ENCODE results near the gene ZNF79.
"Not testable (repeated sequence)": the region's sequence is repeated elsewhere in the genome, so short reads cannot be mapped to it uniquely, and the experiment has no call there.

The ZNF79 gene

DNA sequence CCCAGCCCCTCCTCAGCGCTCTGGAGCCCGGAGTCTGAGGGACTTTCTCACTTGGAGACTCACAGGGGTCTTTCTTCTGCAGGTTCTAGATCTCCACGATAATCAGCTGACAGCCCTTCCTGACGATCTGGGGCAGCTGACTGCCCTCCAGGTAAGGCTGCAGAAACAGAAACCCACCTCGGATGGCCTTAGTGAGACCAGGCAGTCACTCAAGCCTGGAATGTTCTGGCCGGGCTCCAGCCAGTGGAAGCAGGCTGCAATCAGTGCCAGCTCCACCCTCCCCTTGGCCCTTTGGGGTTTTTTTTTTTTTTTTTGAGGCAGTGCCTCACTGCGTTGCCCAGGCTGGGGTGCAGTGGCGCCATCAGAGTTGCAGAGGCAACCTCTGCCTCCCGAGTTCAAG is 34.7 kb downstream of the ZNF79 start:
- DNase-seq: no peak

DNA sequence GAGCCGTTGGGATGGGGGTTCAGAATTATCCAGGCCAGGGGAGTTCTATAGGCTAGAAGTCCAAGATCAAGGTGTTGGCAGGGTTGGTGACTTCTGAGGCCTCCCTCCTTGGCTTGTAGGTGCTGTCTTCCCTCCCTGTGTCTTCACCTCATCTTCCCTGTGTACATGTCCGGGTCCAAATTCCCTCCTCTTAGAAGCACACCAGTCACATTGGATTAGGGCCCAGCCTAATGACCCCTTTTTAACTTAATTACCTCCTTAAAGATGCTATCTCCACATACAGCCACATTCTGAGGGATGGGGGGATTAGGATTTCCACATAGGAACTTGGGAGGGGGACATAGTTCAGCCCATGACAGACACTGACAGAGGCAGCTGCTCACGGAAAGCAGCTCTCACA is 39.2 kb downstream of the ZNF79 start:
- DNase-seq: no peak

DNA sequence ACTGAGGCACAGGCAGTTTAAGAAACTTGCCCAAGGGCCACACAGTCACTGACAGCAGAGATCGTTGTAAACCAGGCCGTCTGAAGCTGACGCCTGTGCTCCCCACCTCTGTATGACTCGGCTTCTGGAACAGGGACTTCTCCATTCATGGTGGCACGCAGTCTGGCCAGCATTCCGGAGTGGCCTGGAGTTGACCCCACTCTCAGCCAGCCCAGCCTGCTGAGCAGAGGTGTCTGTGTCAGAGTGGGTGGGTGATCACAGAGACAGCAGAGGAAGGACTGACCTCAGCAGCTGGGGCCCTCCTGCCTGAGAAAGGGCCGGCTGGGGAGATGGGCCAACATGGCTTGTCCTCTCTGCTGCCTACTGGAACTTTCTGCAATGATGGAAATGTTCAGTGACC is 39.7 kb downstream of the ZNF79 start:
- DNase-seq: no peak

DNA sequence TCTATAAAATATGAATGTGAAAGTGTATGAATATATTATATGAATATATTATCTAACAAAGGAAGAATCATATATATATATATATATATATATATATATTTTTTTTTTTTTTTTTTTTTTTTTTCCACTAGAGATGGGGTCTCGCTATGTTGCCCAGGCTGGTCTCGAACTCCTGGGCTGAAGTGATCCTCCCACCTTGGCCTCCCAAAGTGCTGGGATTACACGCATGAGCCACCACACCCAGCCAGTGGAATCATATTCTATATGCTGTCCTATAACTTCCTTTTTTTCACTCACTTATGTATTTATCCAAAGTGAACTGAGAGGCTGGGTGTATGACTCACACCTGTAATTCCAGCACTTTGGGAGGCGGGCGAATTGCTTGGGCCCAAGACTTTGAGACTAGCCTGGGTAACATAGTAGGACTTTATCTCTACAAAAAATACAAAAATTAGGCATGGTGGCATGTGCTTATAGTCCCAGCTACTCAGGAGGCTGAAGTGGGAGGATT is 42.3 kb downstream of the ZNF79 start:
- DNase-seq: not testable (repeated sequence)

DNA sequence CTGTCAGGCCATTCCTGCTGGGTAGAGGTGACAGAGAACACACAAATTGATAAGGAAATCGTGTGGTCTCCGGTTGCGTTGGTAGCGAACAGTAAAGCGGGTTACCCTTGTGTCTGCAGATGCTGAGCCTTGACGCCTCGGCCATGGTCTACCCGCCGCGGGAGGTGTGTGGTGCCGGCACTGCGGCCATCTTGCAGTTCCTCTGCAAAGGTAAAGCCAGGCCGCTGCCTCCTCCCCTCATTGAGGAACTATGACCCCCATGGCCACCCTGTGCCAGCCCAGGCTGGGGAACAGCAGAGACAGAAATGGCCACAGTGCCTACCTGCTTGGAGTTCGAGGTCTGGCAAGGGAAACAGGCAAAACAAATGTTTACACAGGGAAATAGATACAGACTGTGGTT is 43.4 kb downstream of the ZNF79 start:
- no peak for DNase-seq

DNA sequence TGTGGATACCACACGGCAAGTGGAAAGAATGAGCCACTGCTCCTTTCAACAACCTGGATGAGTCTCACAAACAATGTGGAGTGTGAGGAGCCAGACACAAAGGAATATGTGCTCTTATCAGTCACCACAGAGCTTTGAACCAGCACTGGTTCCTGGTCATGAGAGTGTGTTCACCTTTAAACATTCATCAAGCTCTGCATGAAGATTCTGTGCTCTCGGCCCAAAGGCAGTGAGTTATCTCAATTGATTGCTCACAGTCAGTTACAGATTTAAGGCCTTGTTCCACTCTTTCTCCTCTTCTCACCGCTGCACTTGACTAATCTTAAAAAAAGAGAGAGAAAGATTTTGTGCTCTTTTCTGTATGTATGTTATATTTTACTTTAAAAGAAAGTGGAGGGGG is 46.5 kb downstream of the ZNF79 start:
- DNase-seq: no peak

DNA sequence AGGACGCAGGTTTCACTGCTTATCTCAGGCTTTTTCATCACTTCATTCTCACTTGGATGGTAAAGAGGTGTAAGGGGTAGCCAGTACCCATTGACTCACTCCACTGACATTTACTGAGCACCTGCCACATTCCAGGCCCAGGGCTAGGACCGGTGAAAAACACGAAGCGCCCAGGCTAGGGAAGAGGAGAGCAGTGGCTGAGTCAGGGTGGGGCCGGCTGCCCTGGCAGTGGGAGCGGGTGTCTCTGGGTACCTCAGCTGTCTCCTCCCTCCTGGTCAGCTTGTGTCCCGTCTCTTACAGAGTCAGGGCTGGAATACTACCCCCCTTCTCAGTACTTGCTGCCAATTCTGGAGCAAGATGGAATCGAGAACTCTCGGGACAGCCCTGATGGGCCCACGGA is 49.3 kb downstream of the ZNF79 start:
- no peak for DNase-seq

DNA sequence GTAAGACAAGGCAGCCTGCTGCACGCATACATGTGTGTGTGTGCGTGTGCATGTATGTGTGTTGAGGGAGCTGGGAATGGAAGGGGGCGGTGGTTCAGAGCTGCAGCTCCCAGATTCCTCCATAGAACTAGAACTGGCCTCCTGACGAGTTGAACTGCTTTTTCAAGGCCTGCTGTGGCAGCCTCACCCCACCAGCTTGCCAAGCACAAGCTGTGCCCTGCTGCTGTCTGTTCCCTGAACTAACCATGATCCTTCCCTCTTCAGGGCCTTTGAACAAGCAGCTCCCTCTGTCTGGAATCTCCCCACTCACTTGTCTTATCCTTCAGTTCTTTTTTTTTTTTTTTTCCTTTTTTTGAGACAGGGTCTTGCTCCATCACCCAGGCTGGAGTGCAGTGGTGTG is 49.8 kb downstream of the ZNF79 start:
- no peak for DNase-seq

DNA sequence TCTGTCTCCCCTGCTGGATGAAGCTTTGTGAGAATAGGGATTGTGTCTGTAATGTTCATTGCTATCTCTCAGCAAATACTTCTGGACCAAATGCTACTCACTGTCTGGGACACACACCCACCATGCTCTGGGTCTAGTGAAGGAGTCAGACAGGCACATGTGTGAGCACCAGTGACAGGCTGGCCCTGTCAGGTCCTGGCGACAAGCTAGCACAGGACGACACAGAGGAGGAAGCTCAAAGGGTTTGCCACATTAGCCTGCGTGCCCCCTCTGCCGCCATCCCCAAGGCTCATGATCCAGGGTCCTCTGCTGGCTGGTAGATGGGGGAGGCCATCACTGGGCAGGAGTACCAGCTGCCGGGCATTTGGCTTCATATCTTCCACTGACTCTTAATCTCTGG is 50.4 kb downstream of the ZNF79 start:
- DNase-seq: no peak

DNA sequence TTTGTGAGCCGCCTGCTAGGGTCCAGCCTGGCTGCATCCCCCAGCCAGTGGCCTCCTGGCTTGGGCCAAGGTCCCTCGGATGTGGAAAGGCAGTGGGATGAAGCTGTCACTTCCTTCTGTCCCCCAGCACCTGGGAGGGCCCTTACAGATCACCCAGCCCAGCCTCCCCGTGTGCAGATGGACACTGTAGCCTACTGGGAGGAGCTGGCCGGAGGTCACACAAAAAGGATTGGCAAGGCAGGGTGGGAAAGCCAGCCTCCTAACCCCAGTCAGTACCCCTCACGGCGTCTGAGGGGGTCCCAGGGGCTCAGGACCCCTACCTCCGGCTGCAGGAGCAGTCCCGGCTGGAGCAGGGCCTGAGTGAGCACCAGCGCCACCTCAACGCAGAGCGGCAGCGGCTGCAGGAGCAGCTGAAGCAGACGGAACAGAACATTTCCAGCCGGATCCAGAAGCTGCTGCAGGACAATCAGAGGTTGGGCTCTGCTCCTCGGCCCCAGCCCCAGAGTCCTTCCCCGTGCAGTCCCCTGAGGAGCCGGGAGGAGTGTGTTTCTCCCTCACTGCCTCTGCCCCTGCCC is 55.4 kb downstream of the ZNF79 start:
- DNase-seq: no peak

DNA sequence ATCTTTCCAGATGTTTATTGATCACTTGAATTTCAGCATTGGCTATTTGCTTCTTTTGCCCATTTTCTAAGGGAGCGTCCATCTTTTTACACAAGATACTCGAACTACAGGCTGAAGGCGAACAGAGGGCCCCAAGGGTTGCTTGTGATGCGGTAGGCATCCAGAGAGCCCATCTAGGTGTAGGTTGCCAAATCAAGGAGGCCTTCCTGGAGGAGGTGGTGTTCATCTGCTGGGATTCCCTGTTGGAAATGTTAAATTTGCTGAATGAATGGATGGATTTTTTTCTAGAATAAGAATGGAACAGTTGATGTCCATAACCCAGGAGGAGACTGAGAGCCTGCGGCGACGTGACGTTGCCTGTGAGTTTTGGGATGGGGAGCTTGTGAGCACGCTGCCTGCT is 58.5 kb downstream of the ZNF79 start:
- DNase-seq: no peak

DNA sequence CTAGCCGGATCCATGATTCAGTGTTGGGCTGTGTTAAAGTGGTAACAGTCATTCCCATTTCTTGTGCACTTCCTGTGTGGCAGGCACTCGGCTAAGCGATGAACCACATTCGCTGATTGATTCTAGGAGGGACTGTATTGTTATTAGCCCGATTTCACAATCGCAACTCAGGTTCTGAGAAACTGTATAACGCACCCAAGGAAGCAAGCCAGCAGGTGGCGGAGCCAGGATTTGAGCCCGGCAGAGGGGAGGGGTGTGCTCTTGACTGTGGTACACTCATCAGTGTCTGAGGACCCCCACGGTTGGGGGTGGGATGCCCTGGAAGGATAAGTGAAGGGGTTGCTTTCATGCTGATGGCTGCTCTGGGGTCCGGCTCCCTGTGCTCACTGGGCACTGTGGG is 61.8 kb downstream of the ZNF79 start:
- no peak for DNase-seq

DNA sequence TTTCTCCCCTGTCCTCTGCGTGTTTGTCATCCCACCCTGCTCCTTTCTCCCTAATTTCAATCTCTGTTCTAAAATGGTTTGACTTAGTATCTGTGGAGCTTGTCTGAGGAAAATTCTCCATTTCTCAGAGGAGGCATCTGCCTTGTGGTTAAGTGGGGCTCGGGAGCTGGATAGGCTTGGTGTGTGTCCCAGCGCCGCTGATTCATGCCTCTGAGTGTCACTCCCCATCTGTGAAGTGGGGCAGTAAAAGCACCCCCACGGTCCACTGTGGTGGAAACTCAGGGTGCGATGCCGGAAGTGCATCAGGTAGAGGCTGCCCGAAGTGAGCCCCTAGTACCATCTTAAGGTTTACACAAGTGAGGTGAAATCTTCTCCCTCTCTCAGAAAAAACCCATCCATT is 64.8 kb downstream of the ZNF79 start:
- no peak for DNase-seq

DNA sequence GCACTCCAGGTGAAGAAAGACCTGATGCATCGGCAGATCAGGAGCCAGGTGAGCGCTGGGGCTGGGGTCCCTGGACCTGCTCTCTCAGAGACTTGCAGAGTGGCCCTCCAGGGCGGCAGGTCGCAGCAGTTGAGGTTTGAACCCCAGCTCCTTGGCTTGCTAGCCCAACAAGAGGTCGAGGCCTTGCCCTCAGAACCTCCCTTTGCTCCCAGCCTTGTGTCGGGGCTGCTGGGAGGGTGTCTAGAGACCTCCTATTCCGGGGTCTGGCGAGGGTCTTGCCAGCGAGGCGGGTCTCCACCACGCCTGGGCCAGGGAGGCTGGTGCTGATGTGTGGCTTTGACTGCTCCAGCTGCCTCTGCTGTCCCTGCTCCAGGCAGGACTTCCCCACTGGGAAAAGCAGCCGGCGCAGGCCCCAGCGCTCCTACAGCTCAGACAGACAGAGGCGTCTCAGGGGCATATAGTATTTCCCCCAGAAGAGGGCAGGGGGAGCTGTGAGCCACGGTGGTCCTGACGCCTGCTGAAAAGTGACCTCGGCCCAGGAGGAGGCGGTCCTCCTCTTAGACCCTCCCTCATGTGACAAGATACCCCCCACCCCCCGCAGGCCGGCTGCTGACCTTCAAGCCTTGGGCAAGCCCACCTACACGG is 65.4 kb downstream of the ZNF79 start:
- DNase-seq: no peak

DNA sequence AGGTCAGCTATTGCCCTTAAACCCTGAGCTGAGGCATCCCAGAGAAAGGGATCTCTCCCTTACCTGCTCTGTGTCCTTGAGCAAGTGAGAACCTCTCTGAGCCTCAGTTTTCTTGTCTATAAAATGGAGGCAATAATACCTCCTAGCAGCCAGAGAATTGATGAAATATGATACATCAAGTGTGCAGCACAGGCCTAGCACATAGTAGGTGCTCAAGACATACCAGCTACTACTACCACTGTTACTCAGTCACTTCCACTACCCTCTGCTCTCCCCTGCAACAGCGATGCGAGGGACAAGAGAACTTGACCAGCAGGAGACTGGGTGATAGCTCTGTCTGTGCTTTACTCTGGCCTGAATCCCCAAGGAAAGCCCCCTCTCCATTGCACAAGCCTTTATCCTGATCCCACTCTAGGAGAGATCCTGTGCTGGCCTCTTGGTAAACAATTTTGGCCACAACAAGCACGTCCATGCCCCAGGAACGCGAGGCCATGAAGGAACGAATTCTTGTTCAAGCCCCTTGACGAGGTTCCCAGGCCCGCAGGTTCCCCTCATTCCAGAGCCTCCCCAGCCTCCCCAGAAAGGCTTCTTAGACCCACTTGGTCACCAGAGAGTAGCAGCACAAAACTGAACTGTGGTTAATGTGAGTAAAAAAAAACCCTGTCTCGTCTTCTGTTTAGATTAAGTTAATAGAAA is 66.5 kb downstream of the ZNF79 start:
- no peak for DNase-seq

DNA sequence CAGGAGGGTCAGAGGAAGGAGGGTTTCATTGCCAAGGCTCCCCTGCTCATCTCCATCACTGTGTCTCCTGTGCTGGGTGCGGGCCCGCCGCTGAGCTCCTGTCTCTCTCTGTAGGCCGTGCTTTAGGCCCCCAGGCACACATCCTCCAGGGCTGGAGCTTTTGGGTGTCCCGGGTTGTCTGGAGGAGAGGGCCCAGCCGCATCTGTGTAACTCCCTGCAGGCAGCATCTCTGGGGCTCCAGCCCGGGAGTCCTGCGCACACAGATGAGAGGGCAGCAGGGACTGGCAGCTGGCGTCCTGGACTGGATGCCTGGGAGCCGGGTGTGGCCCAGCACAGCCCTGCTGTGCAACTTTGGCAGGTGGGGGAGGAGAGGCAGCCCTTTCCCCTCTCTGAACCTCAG is 67.3 kb downstream of the ZNF79 start:
- no peak for DNase-seq

DNA sequence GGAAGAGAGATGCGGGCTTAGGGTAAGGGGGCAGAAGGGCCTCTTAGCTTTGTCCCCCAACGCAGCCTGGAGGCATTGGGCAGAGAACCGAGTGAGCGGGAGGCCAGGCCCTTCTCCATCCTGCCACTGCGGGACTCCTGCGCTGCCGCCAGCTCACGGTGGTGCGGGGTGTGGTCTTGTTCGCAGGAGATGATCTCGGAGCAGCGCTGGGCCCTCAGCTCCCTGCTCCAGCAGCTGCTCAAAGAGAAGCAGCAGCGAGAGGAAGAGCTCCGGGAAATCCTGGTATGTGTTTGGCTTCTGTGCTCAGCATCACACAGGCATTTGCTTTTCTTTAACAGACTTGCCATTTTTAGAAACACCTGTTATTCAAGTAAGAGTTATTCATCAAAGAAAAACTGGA is 68.4 kb downstream of the ZNF79 start:
- DNase-seq: no peak

DNA sequence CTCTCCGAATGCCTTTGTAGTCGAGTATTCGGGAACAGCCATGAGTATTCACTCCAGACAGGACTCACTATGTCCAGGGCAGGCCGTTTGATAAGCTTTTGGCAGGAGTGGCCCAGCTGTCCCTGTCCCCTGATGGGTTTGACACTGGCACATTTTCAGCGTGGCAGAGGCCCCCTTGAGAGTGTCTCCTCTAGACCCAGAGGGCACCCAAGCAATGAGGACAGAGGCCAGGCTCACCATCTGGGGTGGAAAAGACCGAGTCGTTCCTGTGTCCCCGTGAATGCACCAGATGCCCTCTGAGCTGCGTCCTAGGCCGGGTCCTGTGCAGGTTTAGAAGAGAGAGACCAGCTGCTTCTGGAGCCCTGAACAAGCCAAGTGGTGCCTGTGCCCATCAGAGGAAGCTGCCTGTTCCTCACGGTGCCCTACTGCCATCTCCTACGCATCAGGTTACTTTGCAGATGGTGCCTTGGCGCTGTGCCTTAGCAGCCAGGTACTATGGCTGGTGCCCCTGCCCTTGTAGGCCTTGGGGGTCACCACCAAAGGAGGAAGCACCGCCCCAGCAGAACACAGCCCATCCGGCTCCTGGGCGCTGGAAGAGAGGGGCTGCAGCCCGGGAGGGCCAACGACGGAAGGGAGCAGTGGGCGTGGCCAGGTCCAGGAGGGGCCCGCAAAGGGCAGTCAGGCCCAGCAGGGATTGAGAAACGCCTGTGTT is 69.6 kb downstream of the ZNF79 start:
- no peak for DNase-seq

DNA sequence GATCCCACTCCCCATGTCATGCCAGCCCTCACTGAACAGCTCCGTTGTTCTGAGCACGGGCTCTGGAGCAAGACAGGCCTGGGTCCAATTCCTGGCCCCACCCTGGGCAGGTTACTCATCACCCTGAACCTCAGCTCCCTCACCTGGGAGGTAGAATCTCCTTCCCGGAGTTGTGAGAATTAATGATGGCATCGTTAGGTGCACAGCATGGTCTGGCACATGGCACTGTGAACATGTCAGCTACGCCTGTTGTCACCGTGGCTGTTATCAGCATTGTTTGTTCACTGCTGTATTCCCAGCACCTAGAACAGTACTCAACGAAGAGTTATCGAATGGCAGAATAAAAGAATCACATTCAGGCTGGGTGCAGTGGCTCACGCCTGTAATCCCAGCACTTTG is 70.1 kb downstream of the ZNF79 start:
- no peak for DNase-seq
